ENCODE data around the gene PTPN2. TPM values are rescaled to one million over a fixed set of nuclear protein-coding genes. Genes with fewer than 3 reads are reported as not detected.
A peak's percentile ranks its signal among the peaks of the same experiment; 100 is the strongest.
"Not testable (repeated sequence)": the region's sequence is repeated elsewhere in the genome, so short reads cannot be mapped to it uniquely, and the experiment has no call there.

PTPN2 gene
- polyA plus RNA-seq, 5 donors = 55.2 to 79.2 (median 72.9) TPM

DNA sequence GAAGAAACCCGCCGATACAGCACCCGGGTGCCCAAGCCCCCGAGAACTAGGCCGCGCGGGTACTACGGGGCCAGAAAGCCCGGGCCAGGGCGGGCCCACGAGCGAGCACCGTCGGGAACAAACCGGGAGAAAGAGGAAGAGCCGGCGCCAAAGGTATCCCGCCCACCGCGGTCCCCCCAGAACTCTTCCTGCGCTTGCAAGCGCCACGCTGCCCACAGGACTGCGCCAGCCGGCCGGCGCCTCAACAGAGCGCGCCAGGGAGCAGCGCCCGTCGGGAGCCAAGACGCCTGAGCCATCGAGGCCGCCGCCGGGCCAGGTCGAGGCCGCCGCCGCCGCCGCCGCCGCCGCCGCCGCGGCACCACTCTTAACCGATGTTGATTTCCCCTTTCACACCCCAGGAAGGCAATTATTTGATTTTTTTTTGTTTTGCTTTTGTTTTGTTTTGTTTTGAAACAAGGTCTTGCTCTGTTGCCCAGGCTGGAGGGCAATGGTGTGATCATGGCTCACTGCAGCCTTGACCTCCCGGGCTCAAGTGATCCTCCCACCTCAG lies 12.8 kb upstream of the PTPN2 start:
- DNase-seq = not testable (repeated sequence)

DNA sequence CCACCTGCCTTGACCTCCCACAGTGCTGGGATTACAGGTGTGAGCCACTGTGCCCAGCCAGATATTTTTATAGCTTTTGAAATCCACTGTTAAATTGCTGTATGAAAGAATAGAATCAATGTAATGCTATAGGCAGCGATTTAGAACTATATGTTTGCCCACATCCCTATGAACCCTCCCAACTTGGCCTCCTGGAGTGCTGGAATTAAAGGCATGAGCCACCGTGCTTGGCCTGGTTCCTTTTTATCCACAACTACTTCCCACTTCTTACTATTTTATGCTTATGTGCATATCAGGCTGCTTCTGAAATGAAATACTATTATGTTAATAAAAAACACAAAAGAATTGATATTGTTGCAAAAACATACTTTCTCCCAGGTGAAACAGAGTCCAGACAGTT lies 11.6 kb upstream of the PTPN2 start:
- DNase-seq = no peak

GRCh38 chr18:12895014-12895413 lies 11.0 kb upstream of the PTPN2 start:
- DNase-seq = no peak

DNA sequence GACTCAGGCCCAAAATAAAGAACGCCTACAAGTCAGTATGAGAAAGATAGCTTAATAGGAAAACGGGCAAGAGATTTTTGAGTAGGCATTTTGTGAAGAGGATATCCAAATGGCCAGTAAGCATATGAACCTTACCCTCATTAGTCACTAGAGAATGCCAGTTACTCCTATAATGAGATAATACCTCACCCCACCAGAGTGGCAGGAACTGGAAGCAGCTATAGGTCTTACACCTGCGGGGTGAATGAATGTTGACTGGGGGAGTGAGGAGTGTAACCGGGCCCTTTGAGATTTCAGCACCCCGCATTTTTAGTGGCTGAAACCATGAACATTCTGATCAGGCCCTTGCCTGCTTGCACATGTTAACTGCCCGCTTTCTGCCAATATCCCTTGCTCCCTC lies 7.5 kb upstream of the PTPN2 start:
- DNase-seq = no peak

- no peak for DNase-seq
These were observed 6.9 kb upstream of the PTPN2 start for GRCh38 chr18:12890964-12891363.

GRCh38 chr18:12886498-12887126 lies 2.6 kb upstream of the PTPN2 start:
- DNase-seq = no peak

DNA sequence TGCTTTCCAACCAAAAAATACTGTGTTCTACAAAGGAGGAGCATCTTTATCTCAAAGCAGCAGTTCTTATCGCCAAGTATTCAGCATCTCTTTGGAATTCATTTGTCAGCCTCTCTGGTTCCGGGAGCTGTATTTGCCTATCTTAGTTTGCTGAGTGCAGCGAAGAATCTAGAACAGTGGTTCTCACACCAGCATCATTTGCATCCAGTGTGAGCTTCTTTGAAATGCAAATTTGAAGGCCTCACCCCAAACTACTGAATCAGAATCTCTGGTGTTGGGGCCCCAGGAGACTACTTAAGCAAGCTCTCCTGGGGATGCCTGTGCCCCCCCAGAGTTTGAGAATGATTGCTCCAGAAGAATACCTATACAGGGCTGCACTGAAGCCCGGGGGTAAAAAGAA lies 1.5 kb upstream of the PTPN2 start:
- no peak for DNase-seq

GRCh38 chr18:12884406-12885323 lies 628 bp upstream of the PTPN2 start:
- DNase-seq = peak in 1 of 2 donors; percentile 56

- no peak for DNase-seq
These were observed 709 bp downstream of the PTPN2 start for GRCh38 chr18:12883372-12883683.

DNA sequence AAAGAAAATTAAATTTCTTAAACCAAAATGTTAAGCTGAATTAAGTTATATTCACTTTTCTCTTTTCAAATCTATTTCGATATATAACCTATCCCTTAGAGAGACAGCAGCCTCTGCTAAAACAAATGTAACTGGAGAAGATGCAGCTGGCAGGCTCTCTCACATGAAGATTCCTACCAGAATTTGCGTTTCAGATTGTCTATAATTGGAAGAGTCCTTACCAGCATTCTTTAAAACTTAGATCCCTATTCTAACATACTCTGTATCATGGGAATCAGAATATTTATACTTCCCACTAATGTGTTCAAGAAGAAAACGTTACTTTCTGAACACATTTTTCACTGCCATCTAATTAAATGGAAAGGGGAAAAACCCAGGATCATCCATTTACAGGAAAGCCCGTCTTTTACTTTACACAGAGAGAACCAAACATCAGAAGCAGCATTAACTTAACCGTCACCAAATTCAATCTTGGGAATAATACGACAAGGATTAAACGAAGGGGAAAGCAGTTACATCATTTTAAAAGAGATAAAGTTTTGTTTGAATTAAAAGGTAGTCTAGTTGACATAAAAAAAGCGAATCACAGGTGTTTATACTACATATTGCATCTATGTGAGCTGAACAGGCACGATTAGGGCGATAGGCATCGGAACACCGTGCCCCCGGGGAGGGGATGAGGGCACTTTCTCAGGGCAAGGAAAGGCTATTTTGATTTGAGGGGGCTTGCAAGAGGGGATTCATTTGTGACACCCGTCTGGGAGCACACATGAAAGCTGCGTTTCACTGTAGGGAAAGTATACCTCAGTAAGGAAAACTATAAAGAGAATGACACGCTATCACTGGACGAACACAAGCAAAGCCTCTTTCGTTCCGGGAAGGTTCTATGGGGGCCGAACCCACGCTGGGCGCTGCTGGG lies 1.3 kb downstream of the PTPN2 start:
- DNase-seq = no peak

DNA sequence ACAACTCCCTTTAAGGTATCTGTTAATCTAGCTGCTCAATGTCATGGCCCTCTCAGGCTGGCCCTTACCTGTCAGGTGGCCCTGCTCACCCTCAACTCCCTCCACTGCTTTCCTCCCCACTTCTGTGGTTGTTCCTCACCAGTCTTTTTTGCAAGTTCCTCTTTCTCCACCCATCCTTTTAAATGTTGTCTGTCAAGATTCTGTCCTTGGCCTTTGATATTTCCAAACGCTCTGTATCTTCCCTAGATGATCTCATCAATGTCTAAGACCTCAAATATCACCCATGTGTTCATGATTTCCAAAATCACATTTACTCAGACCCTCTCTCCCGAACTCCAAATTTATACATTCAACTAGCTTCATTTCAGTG lies 3.5 kb downstream of the PTPN2 start:
- no peak for DNase-seq

DNA sequence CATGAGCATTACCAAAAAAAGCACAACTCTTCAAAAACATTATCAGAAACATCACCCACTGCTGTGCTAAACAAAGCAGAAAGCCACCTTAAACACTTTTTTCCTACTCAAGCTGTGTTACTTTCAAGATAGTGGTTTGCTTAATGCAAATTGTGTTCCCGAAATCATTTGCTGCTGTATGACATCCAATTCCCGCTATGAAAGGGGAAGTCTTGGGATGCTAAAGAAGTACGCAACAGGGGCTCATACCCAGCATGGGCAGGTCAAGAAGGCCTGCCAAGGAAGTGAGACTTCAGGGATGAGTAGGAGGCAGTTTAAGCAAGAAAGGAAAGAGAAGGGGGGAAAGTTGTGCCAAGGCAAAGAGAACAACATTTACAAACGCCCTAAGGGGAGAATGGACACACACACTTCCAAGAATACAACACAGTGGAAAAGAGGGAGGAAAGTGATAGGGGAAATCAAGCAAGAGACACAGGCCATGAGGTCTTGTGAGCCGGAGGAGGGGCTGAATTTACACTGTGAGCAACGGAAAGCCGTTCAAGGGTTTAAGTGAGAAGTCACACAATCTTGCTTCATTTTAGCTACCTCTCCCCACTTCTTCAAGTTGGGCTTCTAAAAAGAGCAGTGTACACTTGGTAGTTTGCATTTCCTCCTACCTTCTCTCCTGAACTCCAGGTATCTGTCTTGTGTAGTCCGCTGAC lies 4.0 kb downstream of the PTPN2 start:
- DNase-seq = no peak

- DNase-seq = not testable (repeated sequence)
These were observed 9.0 kb downstream of the PTPN2 start for GRCh38 chr18:12874992-12875391.

GRCh38 chr18:12873961-12874567 lies 10.0 kb downstream of the PTPN2 start:
- DNase-seq = not testable (repeated sequence)

- no peak for DNase-seq
These were observed 11.6 kb downstream of the PTPN2 start for GRCh38 chr18:12872408-12872807.

DNA sequence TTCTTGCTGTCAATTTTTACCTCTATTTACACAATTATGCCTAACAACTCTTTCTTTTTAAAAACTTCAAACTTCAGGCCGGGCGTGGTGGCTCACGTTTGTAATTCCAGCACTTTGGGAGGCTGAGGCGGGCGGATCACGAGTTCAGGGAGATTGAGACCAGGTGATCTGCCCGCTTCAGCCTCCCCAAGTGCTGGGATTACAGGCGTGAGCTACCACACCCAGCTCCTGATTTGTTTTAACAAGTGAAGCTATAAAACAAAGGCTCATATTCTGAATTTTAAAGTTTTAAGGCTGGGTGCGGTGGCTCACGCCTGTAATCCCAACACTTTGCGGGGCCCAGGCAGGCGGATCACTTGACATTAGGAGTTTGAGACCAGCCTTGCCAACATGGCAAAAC lies 15.5 kb downstream of the PTPN2 start:
- DNase-seq = no peak

DNA sequence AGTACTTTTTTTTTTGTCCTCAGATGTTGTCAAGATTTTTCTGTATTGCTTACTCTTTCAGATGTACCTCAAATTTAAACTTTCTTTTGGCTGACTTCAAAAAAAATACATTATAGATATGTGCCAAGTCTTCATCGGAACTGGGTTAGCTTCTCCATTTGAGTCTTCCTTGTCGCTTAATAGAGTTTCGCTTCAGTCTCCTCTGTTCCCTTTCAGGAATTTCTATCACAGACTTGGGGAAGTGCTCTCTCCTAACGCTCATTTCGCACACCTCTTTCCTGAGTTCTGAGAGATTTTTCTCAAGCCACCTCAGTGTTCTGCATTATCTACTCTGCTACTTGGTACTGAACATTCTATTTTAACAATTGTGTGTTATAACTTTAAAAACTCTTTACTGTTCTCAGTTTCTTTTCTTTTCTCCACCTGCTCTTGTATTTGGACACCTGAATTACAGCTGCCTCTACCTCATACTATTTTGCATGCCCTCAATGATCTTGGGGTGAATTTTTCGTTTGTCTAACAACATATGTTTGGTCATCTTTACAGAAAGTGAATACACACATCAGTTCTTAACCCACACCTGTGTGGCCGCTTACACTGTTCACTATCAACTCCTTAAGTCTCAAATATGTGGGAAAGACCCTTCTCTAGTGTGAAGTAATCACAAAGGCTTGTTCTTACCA lies 16.5 kb downstream of the PTPN2 start:
- no peak for DNase-seq

GRCh38 chr18:12863687-12864216 lies 20.3 kb downstream of the PTPN2 start:
- DNase-seq = peak; percentile 41 to 44

DNA sequence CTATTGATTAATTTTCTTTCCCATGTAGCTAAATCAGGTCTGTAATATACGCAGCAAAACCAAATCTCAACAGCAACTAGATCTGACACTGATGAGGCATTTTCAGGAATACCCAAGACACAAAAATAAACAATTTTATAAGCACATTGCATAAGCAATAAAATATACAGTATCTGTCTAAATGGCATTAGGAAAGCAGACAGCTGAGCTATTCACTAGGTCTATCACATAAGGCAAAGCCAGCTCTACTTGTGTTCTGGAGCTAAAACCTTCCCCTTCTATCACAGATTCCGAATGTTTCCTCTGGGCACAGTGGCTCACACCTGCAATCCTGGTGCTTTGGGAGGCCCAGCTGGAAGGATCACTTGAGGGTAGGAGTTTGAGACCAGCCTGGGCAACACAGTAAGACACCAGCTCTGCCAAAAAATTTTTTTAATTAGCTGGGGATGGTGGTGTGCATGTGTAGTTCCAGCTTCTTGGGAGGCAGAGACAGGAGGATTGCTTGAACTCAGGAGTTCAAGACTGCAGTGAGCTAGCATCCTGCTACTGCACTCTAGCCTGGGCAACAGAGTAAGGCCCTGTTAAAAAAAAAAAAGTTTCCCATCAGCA lies 21.1 kb downstream of the PTPN2 start:
- no peak for DNase-seq

DNA sequence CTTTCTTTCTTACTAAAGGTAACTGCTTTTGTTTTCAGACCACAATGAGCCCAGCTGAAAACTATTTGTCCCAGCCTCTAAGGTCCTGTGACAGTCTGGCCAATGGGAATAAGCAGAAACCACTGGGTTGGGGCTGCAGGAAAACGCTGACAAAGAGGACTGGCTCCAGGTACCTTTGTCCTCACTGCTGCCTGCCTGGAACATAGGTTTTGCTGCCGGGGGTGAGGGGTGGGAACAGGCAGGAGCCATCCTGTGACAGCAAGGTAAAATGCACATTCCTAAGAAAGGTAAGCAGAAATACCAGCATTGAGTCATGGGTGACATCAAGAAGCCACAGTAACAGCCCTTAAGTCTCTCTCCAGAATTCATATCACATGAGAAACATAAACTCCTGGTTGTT lies 21.6 kb downstream of the PTPN2 start:
- no peak for DNase-seq
